Esophagus squamous epithelium (tissue), 5 donors: ENCODE measurements around the gene LRRC71. TPM values are rescaled to one million over a fixed set of nuclear protein-coding genes. Genes with fewer than 3 reads are reported as not detected.

Source experiments
- DNase-seq: peaks from one replicate; lab custom pipeline; 2025; lab: John Stamatoyannopoulos, UW
- H3K27ac ChIP-seq, 4 donors: fragments of 200-600 bp; sonication (generic); one replicate each; pipeline ENCODE4 v1.5.1; 2016 to 2019; ENCODE audit warnings: mild to moderate bottlenecking in 1 of 4
- H3K27me3 ChIP-seq, 4 donors: fragments of 200-600 bp; sonication (generic); 1 replicate in 3 of 4; 2 replicates in 1 of 4; pipeline versions ENCODE4 v1.5.1 to v1.6.0; 2017 to 2021; ENCODE audit warnings: antibody characterized with exemption in 1 of 4
- H3K36me3 ChIP-seq, 3 donors: fragments of 200-600 bp; sonication (generic); one replicate each; pipeline ENCODE4 v1.5.1; 2016 to 2019
- H3K4me1 ChIP-seq, 3 donors: fragments of 200-600 bp; sonication (generic); one replicate each; pipeline ENCODE4 v1.5.1; 2017 to 2019
- H3K4me3 ChIP-seq, 4 donors: fragments of 200-600 bp; sonication (generic); 1 replicate in 3 of 4; 2 replicates in 1 of 4; pipeline ENCODE4 v1.5.1; 2016 to 2019; ENCODE audit warnings: mild to moderate bottlenecking in 2 of 4, moderate library complexity in 1 of 4
- H3K9me3 ChIP-seq, 3 donors: fragments of 200-600 bp; sonication (generic); one replicate each; pipeline ENCODE4 v1.5.1; 2016 to 2019
- CTCF ChIP-seq, 6 experiments: fragments of 450-650 bp in 4 of 6; fragments of 200-600 bp in 2 of 6; sonication (generic) in 2 of 6; IDR thresholded peaks; one replicate each; pipeline ENCODE4 v1.5.1; 2016 to 2019; ENCODE audit warnings: antibody characterized with exemption in 6 of 6, mild to moderate bottlenecking in 4 of 6, moderate library complexity in 4 of 6
- POLR2A ChIP-seq, 4 donors: fragments of 450-650 bp; IDR thresholded peaks; one replicate each; pipeline ENCODE4 v1.6.1; 2017; ENCODE audit warnings: antibody characterized with exemption in 4 of 4, mild to moderate bottlenecking in 4 of 4, moderate library complexity in 3 of 4
- WGBS, 2 donors: methylation state at CpG; one replicate each; pipeline ENCODE4 v1.1.5; 2018; 5-methylcytosine and 5-hydroxymethylcytosine counted together
- intact Hi-C: fragments of 100-400 bp; cut with DNase I; formaldehyde crosslinking; loops from one replicate; pipeline ENCODE4 v1.15.0; 2022
- total RNA-seq, 4 donors: library from RNA; depleted of rRNA; stranded (reverse); fragments of >200 nt; gene quantifications; one replicate each; pipeline ENCODE4 v1.1.0, GENCODE V29; 2016
- donor health status: DM: yes; HTN: yes; CAD: no.

Gene LRRC71
- total RNA-seq, 4 donors from 2014 or later, result not detected

DNA sequence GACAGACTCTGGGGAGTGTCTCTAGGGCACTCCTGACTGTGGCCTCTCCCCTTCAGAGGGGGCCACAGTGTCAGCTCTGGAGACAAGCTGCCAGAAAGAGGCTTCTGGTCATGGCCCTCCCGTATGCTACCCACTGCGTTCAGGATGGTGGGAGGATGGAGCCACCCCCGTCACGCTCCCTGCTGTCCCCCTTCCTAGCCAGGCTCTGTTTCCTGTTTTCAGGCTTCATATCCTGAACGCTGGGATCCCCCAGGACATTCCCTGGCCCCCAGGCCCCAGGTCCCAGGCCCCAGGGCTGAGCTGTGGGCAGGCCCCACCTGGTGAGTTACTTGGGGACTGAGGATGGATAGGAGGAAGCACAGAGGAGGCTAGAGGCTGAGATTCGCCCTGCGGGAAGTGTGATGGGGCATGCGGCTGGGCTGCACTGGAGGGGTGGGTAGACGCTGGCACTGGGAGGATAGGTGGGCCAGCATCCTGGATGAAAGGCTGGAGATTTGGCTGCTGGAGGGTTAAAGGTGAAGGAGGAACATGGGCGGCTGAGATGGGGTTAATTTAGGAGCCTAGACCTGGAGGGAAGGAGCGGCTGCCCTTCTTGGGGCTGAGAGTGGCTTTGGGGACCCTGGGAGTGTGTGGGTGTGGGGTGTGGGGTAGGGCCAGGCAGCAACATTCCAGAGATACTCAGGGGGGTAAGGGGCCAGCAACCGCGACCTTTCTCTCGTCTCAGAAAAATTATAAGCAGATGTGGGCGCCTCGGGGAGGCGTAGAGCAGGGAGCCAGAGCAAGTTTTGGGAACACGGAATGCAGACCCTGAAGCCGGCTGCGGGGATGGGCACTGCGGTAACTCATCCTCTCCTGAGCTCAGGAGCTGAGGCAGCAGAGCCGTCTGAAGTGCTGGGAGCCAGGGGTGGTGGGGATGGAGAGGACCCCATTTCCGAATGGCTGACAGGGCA, 18.2 kb upstream of the LRRC71 start:
- Histone ChIP-seq H3K4me1 (peaks cover 10 to 71% (median 30%) of the 10 kb centered on the region in 3 donors), H3K4me3 (no peak overlapping the region), H3K27ac (peak overlapping the region in 2 of 4 donors; percentile 13 to 44), H3K9me3 (no peaks in the 10 kb centered on the region), H3K36me3 (peaks cover 0 to 13% (median 3%) of the 10 kb centered on the region in 3 donors), H3K27me3 (peaks cover 0 to 35% (median 0%) of the 10 kb centered on the region in 4 donors)
- intact Hi-C loops, result no loop called here
- WGBS, 2 donors, result 63 to 68% methylated on average over 14 to 19 of the region's 23 CpGs
- TF ChIP-seq POLR2A (IDR thresholded peaks at IDR 0.05) (no peak), CTCF (IDR thresholded peaks at IDR 0.05) (no peak)
- no peak for DNase-seq

GRCh38 chr1:156903328-156904091, 16.9 kb upstream of the LRRC71 start:
- Histone ChIP-seq H3K9me3 (no peaks in the 10 kb centered on the region), H3K4me1 (peaks cover 14 to 71% (median 28%) of the 10 kb centered on the region in 3 donors), H3K27me3 (peaks cover 0 to 48% (median 0%) of the 10 kb centered on the region in 4 donors), H3K36me3 (peaks cover 0 to 26% (median 3%) of the 10 kb centered on the region in 3 donors), H3K4me3 (no peak overlapping the region), H3K27ac (peak overlapping the region in 1 of 4 donors; percentile 28)
- TF ChIP-seq POLR2A (IDR thresholded peaks at IDR 0.05) (no peak), CTCF (IDR thresholded peaks at IDR 0.05) (no peak)
- 71 to 79% methylated on average over 10 of the region's 15 CpGs for WGBS, 2 donors
- DNase-seq, result no peak
- intact Hi-C loops, result no loop called here

- peaks cover 0 to 53% (median 0%) of the 10 kb centered on the region in 4 donors for H3K27me3 ChIP-seq
- intact Hi-C loops, result no loop called here
- H3K4me3 ChIP-seq, result no peak overlapping the region
- H3K4me1 ChIP-seq, result peaks cover 10 to 68% (median 27%) of the 10 kb centered on the region in 3 donors
- no peak overlapping the region for H3K27ac ChIP-seq
- H3K9me3 ChIP-seq, result no peaks in the 10 kb centered on the region
- no peak for TF ChIP-seq CTCF (IDR thresholded peaks at IDR 0.05)
- TF ChIP-seq POLR2A (IDR thresholded peaks at IDR 0.05), result no peak
- WGBS, 2 donors, result 75 to 83% methylated on average over 11 to 12 of the region's 19 CpGs
- DNase-seq, result no peak
- peaks cover 0 to 30% (median 3%) of the 10 kb centered on the region in 3 donors for H3K36me3 ChIP-seq
Measured at GRCh38 chr1:156904187-156904959, 16.1 kb upstream of the LRRC71 start.

- Histone ChIP-seq H3K4me3 (no peak overlapping the region), H3K27me3 (peaks cover 0 to 55% (median 0%) of the 10 kb centered on the region in 4 donors), H3K4me1 (peaks cover 10 to 64% (median 22%) of the 10 kb centered on the region in 3 donors), H3K27ac (no peak overlapping the region), H3K36me3 (peaks cover 0 to 38% (median 3%) of the 10 kb centered on the region in 3 donors), H3K9me3 (no peaks in the 10 kb centered on the region)
- TF ChIP-seq CTCF (IDR thresholded peaks at IDR 0.05), result no peak
- no peak for TF ChIP-seq POLR2A (IDR thresholded peaks at IDR 0.05)
- intact Hi-C loops, result no loop called here
- WGBS, 2 donors, result 83 to 100% methylated on average over 4 to 6 of the region's 16 CpGs
- no peak for DNase-seq
Measured at GRCh38 chr1:156905176-156905575, 15.3 kb upstream of the LRRC71 start.
